Neural crest cell (in vitro differentiated cells): Measurements from ENCODE around the gene DNAJC1. TPM values are rescaled to one million over a fixed set of nuclear protein-coding genes. Genes with fewer than 3 reads are reported as not detected.

Experiments used
- DNase-seq: peaks from one replicate; pipeline ENCODE4 v3.0.0; 2021; ENCODE audit warnings: low read depth, mixed read lengths, low spot score
- H3K27ac Mint-ChIP-seq: one replicate; pipeline ENCODE4 v1.8.0; 2021; ENCODE audit warnings: mild to moderate bottlenecking, mixed read lengths; ENCODE audit not compliant: unreplicated experiment
- H3K27me3 Mint-ChIP-seq: 2 replicates; pipeline ENCODE4 v1.8.0; 2021; ENCODE audit warnings: low read depth, mild to moderate bottlenecking, mixed read lengths
- H3K36me3 Mint-ChIP-seq: 2 replicates; pipeline ENCODE4 v1.8.0; 2021; ENCODE audit warnings: low read depth, mild to moderate bottlenecking, mixed read lengths
- H3K4me1 Mint-ChIP-seq: 2 replicates; pipeline ENCODE4 v1.8.0; 2021; ENCODE audit warnings: mixed read lengths
- H3K4me3 Mint-ChIP-seq: one replicate; pipeline ENCODE4 v1.8.0; 2021; ENCODE audit warnings: mild to moderate bottlenecking, mixed read lengths
- H3K9me3 Mint-ChIP-seq: 2 replicates; pipeline ENCODE4 v1.8.0; 2021; ENCODE audit warnings: mixed read lengths
- long read RNA-seq: library from polyadenylated mRNA; unstranded; transcript quantifications from one replicate; pipeline ENCODE4 v2.0.0, GENCODE V29; 2020
- total RNA-seq: library from RNA; stranded (reverse); gene quantifications from 2 replicates; pipeline ENCODE4 v1.2.1, GENCODE V29; 2021
- TF ChIP-seq, protein P1 (sequence below): fragments of 200-600 bp; sonication (generic); conservative IDR thresholded peaks from 2 replicates; pipeline ENCODE4 v1.5.0; 2021; ENCODE audit warnings: antibody characterized with exemption, mild to moderate bottlenecking

The DNAJC1 gene, protein sequence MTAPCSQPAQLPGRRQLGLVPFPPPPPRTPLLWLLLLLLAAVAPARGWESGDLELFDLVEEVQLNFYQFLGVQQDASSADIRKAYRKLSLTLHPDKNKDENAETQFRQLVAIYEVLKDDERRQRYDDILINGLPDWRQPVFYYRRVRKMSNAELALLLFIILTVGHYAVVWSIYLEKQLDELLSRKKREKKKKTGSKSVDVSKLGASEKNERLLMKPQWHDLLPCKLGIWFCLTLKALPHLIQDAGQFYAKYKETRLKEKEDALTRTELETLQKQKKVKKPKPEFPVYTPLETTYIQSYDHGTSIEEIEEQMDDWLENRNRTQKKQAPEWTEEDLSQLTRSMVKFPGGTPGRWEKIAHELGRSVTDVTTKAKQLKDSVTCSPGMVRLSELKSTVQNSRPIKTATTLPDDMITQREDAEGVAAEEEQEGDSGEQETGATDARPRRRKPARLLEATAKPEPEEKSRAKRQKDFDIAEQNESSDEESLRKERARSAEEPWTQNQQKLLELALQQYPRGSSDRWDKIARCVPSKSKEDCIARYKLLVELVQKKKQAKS
- total RNA-seq: 34.3 and 37.7 TPM in 2 replicates
- long read RNA-seq, partial matches to known transcripts: 20 of 33 reads
- long read RNA-seq, other reads (novel, unspliced or antisense): 12 of 33 reads

DNA sequence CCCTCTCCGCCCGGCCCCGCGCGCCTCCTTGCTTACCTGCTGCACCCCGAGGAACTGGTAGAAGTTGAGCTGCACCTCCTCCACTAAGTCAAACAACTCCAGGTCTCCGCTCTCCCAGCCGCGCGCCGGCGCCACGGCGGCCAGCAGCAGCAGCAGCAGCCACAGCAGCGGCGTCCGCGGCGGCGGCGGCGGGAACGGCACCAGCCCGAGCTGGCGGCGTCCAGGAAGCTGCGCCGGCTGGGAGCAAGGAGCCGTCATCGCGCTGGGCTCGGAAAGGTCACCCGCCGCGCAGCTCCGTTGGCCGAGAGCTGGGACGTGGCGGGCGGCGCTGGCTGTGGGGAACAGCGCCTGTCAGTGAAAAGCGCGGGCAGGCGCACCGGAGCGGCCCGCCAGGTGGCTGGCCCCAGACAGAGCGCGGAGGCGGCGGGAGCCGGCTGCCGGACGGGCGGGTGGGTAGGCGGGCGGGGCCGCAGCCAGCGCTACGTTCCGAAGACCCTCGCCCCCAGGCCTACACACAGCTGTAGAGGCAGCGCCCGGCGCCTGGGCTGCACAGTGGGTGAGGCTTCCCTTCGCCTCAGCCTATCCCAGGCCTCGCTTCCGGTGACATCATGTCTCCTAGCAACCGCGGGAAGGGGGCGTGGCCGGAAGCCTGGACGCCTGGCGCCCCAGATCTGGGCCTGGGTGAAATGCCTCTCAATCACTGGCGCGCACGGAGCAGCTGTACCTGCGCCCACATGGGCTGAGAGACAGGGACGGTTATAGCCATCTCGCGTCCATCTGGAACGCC is at the start of gene DNAJC1:
Gene DNAJC1 (minus strand): TSS at position 554 of the 787 bp plus-strand sequence. CDS start 296 bp downstream, at position 258.
- peak; percentile 97 for DNase-seq
- TF ChIP-seq, protein P1, sequence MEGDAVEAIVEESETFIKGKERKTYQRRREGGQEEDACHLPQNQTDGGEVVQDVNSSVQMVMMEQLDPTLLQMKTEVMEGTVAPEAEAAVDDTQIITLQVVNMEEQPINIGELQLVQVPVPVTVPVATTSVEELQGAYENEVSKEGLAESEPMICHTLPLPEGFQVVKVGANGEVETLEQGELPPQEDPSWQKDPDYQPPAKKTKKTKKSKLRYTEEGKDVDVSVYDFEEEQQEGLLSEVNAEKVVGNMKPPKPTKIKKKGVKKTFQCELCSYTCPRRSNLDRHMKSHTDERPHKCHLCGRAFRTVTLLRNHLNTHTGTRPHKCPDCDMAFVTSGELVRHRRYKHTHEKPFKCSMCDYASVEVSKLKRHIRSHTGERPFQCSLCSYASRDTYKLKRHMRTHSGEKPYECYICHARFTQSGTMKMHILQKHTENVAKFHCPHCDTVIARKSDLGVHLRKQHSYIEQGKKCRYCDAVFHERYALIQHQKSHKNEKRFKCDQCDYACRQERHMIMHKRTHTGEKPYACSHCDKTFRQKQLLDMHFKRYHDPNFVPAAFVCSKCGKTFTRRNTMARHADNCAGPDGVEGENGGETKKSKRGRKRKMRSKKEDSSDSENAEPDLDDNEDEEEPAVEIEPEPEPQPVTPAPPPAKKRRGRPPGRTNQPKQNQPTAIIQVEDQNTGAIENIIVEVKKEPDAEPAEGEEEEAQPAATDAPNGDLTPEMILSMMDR: peak; percentile 24
- Mint-ChIP-seq H3K4me3 (peak within 1 kb of the TSS; percentile 93), H3K27me3 (no peaks in the 10 kb centered on the region), H3K4me1 (peaks cover 27% of the 10 kb centered on the region), H3K36me3 (peaks cover 11% of the 10 kb centered on the region), H3K9me3 (peaks cover 7% of the 10 kb centered on the region), H3K27ac (peak within 1 kb of the TSS; percentile 87)

DNA sequence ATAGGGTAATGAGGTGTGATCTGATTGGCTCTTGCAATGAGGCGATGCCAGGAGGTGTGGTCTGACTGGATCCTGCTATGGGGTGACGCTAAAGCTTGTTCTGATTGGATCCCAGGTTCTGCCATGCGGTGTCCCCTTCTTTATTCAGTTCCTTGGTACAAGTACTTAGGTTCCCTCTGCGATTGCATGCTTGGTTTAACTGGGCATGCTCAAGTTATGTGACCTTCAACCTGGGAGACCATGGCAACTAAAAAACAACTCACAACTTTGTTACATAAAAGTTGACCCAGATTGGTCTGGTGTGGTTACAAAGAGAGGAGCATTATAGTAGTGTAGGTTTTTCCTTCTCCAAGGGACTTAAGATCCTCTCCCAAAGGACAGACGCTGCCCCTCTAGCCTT is 49.5 kb upstream of the DNAJC1 start:
- no peak overlapping the region for H3K4me3 Mint-ChIP-seq
- peaks cover 29% of the 10 kb centered on the region for H3K9me3 Mint-ChIP-seq
- H3K27me3 Mint-ChIP-seq: no peaks in the 10 kb centered on the region
- peak overlapping the region; percentile 92 for H3K27ac Mint-ChIP-seq
- peaks cover 21% of the 10 kb centered on the region for H3K4me1 Mint-ChIP-seq
- peak; percentile 3 for DNase-seq
- peaks cover 14% of the 10 kb centered on the region for H3K36me3 Mint-ChIP-seq
- TF ChIP-seq, protein P1: no peak

DNA sequence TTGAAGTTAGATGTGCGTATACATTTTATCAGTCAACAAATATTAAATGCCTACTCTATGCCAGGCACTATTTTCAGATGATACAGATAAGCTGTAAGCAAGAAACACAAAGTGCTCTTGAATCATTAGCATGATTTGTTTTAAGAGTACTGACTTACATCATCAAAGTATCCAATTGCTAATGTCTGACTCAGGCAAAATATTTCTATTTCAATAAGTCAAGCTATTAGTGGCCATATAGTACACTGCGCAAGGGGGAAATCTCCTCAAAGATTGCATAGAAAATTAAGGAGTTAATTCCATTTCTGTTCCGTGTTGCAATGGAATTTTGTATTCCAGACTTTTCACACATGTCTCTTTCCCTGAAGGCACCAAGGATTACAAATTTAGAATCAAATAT is 46.1 kb upstream of the DNAJC1 start:
- Mint-ChIP-seq H3K9me3 (peaks cover 21% of the 10 kb centered on the region), H3K4me1 (peaks cover 13% of the 10 kb centered on the region), H3K36me3 (peaks cover 8% of the 10 kb centered on the region), H3K27ac (no peak overlapping the region), H3K27me3 (no peaks in the 10 kb centered on the region), H3K4me3 (no peak overlapping the region)
- TF ChIP-seq, protein P1: no peak
- DNase-seq: no peak

DNA sequence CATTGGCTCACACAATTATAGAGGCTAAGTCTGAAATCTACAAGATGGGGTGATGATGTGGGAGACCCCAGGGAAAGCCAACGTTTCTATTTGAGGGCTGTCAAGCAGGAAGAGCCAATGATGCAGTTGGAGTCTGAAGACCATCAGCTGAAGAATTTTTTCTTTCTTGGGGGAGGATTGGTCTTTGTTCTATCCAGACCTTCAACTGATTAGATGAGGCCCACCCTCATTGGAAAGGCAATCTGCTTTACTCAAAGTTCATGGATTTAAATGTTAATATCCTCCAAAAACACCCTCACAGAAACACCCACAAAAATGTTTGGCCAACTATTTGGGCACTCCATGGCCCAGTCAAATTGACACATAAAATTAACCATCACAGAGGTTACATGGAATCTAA is 44.3 kb upstream of the DNAJC1 start:
- H3K27me3 Mint-ChIP-seq: no peaks in the 10 kb centered on the region
- TF ChIP-seq, protein P1: no peak
- no peak for DNase-seq
- H3K4me1 Mint-ChIP-seq: peaks cover 15% of the 10 kb centered on the region
- H3K9me3 Mint-ChIP-seq: peaks cover 12% of the 10 kb centered on the region
- no peak overlapping the region for H3K4me3 Mint-ChIP-seq
- H3K27ac Mint-ChIP-seq: no peak overlapping the region
- no peaks in the 10 kb centered on the region for H3K36me3 Mint-ChIP-seq

DNA sequence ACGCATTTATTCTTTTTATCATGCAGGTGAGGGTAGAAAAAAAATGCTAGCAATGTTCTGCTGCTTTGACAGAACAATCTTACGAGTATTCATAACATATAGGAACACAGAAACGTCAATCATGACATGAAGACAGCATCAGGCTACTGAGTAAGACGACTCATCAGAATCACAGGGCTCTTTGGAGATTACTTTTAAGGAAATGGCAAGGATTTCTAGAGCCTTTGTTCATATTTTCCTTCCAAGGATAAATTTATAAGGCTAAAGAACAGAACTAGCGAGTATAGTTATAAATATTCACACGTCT is 39.8 kb upstream of the DNAJC1 start:
- TF ChIP-seq, protein P1: no peak
- peak overlapping the region; percentile 1 for H3K27ac Mint-ChIP-seq
- H3K4me3 Mint-ChIP-seq: no peak overlapping the region
- H3K4me1 Mint-ChIP-seq: peaks cover 16% of the 10 kb centered on the region
- no peaks in the 10 kb centered on the region for H3K27me3 Mint-ChIP-seq
- peaks cover 4% of the 10 kb centered on the region for H3K9me3 Mint-ChIP-seq
- H3K36me3 Mint-ChIP-seq: no peaks in the 10 kb centered on the region
- no peak for DNase-seq
